Right atrium auricular region (tissue), 2 donors: Measurements from ENCODE around the gene ACAP2. TPM values are rescaled to one million over a fixed set of nuclear protein-coding genes. Genes with fewer than 3 reads are reported as not detected.
"Not testable (repeated sequence)": the region's sequence is repeated elsewhere in the genome, so short reads cannot be mapped to it uniquely, and the experiment has no call there.

Experiments used
- DNase-seq: peaks from one replicate; pipeline ENCODE4 v3.0.0-alpha.2; 2019; ENCODE audit warnings: low spot score
- H3K27ac ChIP-seq, 2 donors: fragments of 200-600 bp; sonication (generic); 1 replicate in 1 of 2; 2 replicates in 1 of 2; pipeline ENCODE4 v1.5.1; 2016 to 2019
- H3K27me3 ChIP-seq, 2 donors: fragments of 200-600 bp; sonication (generic); one replicate each; pipeline versions ENCODE4 v1.5.1 to v1.6.0; 2017 to 2019
- H3K36me3 ChIP-seq: fragments of 200-600 bp; sonication (generic); one replicate; pipeline ENCODE4 v1.5.1; 2016
- H3K4me1 ChIP-seq, 2 donors: fragments of 200-600 bp; sonication (generic); one replicate each; pipeline versions ENCODE4 v1.5.1 to v1.6.0; 2017 to 2019
- H3K4me3 ChIP-seq, 2 donors: fragments of 200-600 bp; sonication (generic); 1 replicate in 1 of 2; 2 replicates in 1 of 2; pipeline ENCODE4 v1.5.1; 2017 to 2019; ENCODE audit warnings: mild to moderate bottlenecking in 1 of 2, moderate library complexity in 1 of 2
- H3K9me3 ChIP-seq, 2 donors: fragments of 200-600 bp; sonication (generic); one replicate each; pipeline ENCODE4 v1.5.1; 2019
- total RNA-seq, 2 donors: library from RNA; depleted of rRNA; stranded (reverse); fragments of >200 nt; gene quantifications; one replicate each; pipeline ENCODE4 v1.1.0, GENCODE V29; 2016
- TF ChIP-seq, protein P1 (sequence below), 2 donors: fragments of 200-600 bp; sonication (generic); IDR thresholded peaks; one replicate each; pipeline ENCODE4 v1.5.1; 2019; ENCODE audit warnings: antibody characterized with exemption in 2 of 2

The ACAP2 gene
- total RNA-seq, 2 donors from 2014 or later = 17.8 to 18.9 TPM

DNA sequence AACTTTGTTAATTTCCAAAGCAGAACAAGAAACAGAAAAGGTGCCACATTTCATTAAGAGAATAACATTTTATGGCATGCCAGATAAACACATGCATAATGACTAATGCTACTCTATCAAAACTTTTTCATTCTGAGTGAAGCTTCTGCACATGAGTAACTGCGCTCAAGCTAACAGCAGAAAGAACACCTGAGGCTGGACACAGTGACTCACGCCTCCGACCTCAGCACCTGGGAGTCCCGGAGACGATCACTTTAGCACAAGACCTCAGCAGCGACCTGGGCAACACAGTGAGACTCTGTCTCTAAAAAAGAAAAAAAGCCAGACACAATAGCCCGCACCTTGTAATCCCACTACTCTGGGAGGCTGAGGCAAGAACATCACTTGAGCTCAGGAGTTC, 70.6 kb downstream of the ACAP2 start:
- TF ChIP-seq, protein P1, sequence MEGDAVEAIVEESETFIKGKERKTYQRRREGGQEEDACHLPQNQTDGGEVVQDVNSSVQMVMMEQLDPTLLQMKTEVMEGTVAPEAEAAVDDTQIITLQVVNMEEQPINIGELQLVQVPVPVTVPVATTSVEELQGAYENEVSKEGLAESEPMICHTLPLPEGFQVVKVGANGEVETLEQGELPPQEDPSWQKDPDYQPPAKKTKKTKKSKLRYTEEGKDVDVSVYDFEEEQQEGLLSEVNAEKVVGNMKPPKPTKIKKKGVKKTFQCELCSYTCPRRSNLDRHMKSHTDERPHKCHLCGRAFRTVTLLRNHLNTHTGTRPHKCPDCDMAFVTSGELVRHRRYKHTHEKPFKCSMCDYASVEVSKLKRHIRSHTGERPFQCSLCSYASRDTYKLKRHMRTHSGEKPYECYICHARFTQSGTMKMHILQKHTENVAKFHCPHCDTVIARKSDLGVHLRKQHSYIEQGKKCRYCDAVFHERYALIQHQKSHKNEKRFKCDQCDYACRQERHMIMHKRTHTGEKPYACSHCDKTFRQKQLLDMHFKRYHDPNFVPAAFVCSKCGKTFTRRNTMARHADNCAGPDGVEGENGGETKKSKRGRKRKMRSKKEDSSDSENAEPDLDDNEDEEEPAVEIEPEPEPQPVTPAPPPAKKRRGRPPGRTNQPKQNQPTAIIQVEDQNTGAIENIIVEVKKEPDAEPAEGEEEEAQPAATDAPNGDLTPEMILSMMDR (IDR thresholded peaks at IDR 0.05) = no peak
- no peak overlapping the region for H3K4me3 ChIP-seq
- H3K4me1 ChIP-seq = no peaks in the 10 kb centered on the region
- peaks cover 12% of the 10 kb centered on the region for H3K36me3 ChIP-seq
- H3K27me3 ChIP-seq = no peaks in the 10 kb centered on the region
- no peak for DNase-seq
- H3K9me3 ChIP-seq = no peaks in the 10 kb centered on the region
- H3K27ac ChIP-seq = no peak overlapping the region

DNA sequence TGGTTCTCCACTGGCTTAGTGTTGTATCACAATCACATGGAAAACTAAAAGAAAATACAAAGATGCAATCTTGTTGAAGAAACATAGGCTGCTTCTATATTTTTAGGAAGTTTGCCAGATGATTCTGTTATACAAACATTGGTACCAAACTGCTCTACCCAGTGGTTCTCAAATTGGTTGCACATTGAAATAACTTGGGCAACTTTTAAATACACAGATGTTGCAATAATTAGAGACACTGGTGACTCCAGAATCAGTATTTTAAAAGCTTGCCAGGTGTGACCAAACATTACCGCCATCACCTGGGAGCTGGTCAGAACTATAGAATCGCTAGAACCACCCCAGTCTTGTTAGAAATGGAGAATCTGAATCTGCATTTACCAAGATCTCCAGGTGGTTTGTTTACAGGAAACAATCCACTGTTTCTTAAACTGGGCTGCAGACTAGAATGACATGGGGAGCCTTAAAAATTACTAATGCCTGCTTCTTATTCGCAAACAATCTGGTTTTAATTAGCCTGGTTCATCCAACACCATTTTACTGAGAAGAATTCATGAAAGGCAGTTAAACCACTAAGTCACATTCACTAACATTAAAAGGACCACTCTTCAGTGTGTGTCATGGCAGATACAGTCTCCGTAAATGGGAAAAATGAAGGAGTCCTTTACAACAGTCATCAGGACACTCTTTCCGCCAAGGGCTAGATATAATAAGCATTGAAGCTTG, 76.5 kb downstream of the ACAP2 start:
- TF ChIP-seq, protein P1 (IDR thresholded peaks at IDR 0.05) = no peak

DNA sequence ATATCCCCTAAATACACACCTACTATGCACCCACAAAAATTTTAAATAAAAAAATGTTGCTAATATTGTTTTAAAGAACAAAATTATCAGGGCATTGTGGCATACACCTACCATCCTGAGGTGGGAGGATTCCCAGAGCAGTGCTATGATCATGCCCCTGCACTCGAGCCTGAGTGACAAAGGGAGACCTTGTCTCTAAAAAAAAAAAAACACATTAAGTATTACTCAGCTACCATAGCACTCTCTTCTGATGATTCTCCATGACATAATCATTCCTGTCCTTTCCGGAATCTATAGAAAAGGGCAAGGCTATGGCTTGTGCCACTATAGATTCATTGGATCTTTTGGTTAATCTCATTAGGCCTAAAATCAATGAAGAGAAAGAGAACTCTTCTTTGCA, 77.4 kb downstream of the ACAP2 start:
- TF ChIP-seq, protein P1 (IDR thresholded peaks at IDR 0.05) = no peak
- Histone ChIP-seq H3K36me3 (peaks cover 11% of the 10 kb centered on the region), H3K27me3 (no peaks in the 10 kb centered on the region), H3K9me3 (no peaks in the 10 kb centered on the region), H3K4me1 (no peaks in the 10 kb centered on the region), H3K27ac (no peak overlapping the region), H3K4me3 (no peak overlapping the region)
- no peak for DNase-seq

More for the DNA sequence above, 76.5 kb downstream of the ACAP2 start:
- H3K27me3 ChIP-seq = no peaks in the 10 kb centered on the region
- no peak overlapping the region for H3K4me3 ChIP-seq
- H3K27ac ChIP-seq = no peak overlapping the region
- H3K9me3 ChIP-seq = no peaks in the 10 kb centered on the region
- H3K4me1 ChIP-seq = no peaks in the 10 kb centered on the region
- H3K36me3 ChIP-seq = peaks cover 12% of the 10 kb centered on the region
- no peak for DNase-seq

DNA sequence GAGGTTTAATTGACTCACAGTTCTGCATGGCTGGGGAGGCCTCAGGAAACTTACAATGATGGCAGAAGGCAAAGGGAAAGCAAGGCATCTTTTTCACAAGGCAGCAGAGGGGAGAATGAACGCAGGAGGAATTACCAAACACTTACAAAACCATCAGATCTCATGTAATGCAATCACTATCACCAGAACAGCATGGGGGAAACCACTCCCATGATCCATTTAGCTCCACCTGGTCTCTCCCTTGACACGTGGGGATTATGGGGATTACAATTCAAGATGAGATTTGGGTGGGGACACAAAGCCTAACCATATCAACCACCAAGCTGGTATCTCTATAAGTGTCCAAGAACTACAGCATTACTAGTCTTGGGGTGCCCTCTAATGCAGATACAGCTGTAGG, 85.0 kb downstream of the ACAP2 start:
- H3K9me3 ChIP-seq, H3K36me3 ChIP-seq, DNase-seq, H3K27me3 ChIP-seq, H3K4me3 ChIP-seq, H3K27ac ChIP-seq: not testable (repeated sequence)
- peaks cover 0 to 20% of the 10 kb centered on the region in 2 donors for H3K4me1 ChIP-seq

DNA sequence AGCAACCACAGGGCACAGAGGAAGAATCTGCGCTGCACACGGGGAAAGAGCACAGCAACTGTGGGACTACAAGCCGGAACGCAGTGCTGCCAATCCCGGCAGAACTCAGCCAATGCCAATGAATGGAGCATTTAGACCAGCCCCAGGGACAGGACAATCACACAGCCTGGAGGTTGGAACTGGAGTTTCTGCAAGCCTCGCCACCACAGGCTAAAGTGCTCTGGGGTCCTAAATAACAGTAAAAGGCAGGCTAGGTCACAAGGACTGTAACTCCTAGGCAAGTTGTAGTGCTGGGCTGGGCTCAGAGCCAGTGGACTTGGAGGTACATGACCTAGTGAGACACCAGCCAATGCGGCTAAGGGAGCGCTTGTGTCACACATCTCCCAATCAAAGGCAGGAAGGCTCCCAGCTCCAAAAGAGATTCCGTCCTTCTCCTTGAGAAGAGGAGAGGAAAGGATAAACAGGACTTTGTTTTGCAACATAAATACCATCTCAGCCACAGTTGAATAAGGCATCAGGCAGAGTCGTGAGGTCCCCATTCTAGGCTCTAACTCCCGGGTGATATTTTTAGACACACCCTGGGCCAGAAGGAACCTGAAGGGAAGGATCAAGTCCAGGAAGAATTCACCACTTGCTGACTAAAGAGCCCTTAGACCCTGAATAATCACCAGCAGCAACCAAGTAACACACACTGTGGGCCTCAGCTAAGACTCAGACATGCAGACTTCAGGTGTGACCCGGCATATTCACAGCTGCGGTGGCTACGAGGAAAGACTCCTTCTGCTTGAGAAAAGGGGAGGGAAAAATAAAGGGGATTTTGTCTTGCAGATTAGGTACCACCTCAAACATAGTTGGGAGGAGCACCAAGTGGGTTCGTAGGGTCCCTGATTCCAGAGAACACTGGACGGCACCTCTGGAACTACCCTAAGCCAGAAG, 86.4 kb downstream of the ACAP2 start:
- no peaks in the 10 kb centered on the region for H3K9me3 ChIP-seq
- peak; percentile 65 for DNase-seq
- no peaks in the 10 kb centered on the region for H3K27me3 ChIP-seq
- peaks cover 0 to 20% of the 10 kb centered on the region in 2 donors for H3K4me1 ChIP-seq
- peak overlapping the region in 1 of 2 donors; percentile 45 for H3K27ac ChIP-seq
- H3K4me3 ChIP-seq = no peak overlapping the region
- no peaks in the 10 kb centered on the region for H3K36me3 ChIP-seq
- TF ChIP-seq, protein P1 (IDR thresholded peaks at IDR 0.05) = no peak

DNA sequence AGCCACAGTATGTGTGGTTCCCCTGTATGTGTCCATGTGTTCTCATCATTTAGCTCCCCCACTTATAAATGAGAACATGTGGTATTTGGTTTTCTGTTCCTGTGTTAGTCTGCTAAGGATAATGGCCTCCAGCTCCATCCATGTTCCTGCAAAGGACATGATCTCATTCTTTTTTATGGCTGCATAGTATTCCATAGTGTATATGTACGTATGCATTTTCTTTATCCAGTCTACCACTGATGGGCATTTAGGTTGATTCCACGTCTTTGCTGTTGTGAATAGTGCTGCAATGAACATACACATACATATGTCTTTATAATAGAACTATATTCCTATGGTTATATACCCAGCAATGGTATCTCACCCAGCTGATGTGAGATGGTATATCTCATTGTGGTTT, 88.8 kb downstream of the ACAP2 start:
- DNase-seq, H3K36me3 ChIP-seq, H3K9me3 ChIP-seq, H3K27me3 ChIP-seq, H3K4me3 ChIP-seq, H3K27ac ChIP-seq: not testable (repeated sequence)
- peaks cover 0 to 20% of the 10 kb centered on the region in 2 donors for H3K4me1 ChIP-seq
